Head of caudate nucleus (tissue), 42 donors: ENCODE data around the gene C17orf114.

Experiments
- DNase-seq, 42 donors: peaks; one replicate each; pipeline versions ENCODE4 v3.0.0 to v3.0.0-alpha.2; 2020 to 2021; ENCODE audit warnings: mixed read lengths in 7 of 42
- intact Hi-C: fragments of 100-400 bp; cut with DNase I; formaldehyde crosslinking; loops from one replicate; pipeline ENCODE4 v1.15.0; 2022

The C17orf114 gene

GRCh38 chr17:4795168-4795567, 7.0 kb downstream of the C17orf114 start:
- intact Hi-C loops: no loop called here

GRCh38 chr17:4790705-4791088, 11.4 kb downstream of the C17orf114 start:
- intact Hi-C loops: loop anchor here (2.0 kb wide), 3 partner anchors 42 to 98 kb away; partner anchors contain the start of genes ARRB2 and MINK1
- DNase-seq: no peak

More at GRCh38 chr17:4795168-4795567, 7.0 kb downstream of the C17orf114 start:
- no peak for DNase-seq

- peak; percentile 60 to 95 (median 88) for DNase-seq
Observed at GRCh38 chr17:4789951-4790704, 12.0 kb downstream of the C17orf114 start.

GRCh38 chr17:4789701-4789950, 12.5 kb downstream of the C17orf114 start:
- DNase-seq: no peak

More at GRCh38 chr17:4789951-4790704, 12.0 kb downstream of the C17orf114 start:
- intact Hi-C loops: loop anchor here (2.0 to 5.0 kb wide), 4 partner anchors 43 to 99 kb away; partner anchors contain the start of genes ARRB2, MED11 and MINK1

GRCh38 chr17:4788807-4789700, 13.1 kb downstream of the C17orf114 start, which contains the start of gene GLTPD2:
Gene GLTPD2, plus strand, starts transcription at chr17:4788964. Its CDS starts 48 bp downstream, at chr17:4789012.
- intact Hi-C loops: loop anchor here (5.0 kb wide), 1 partner anchor 57 kb away; the partner anchor contains the start of gene MED11
- DNase-seq: peak in 3 of 42 donors; percentile 5 to 15 (median 11)

More at GRCh38 chr17:4789701-4789950, 12.5 kb downstream of the C17orf114 start:
- intact Hi-C loops: loop anchor here (5.0 kb wide), 1 partner anchor 57 kb away; the partner anchor contains the start of gene MED11

- DNase-seq: no peak
- intact Hi-C loops: loop anchor here (5.0 kb wide), 1 partner anchor 56 kb away; the partner anchor contains the start of gene MED11
Observed at GRCh38 chr17:4788159-4788806, 13.8 kb downstream of the C17orf114 start.

GRCh38 chr17:4786516-4786915, 15.6 kb downstream of the C17orf114 start:
- intact Hi-C loops: loop anchor here (5.0 kb wide), 1 partner anchor 54 kb away; the partner anchor contains the start of gene MED11
- DNase-seq: peak in 4 of 42 donors; percentile 22 to 48 (median 24)

GRCh38 chr17:4786106-4786511, 16.0 kb downstream of the C17orf114 start, which contains the start of gene VMO1:
Gene VMO1, minus strand, starts transcription at chr17:4786364. Its CDS starts 12 bp downstream, at chr17:4786352.
- peak in 17 of 42 donors; percentile 15 to 56 (median 31) for DNase-seq
- intact Hi-C loops: loop anchor here (5.0 kb wide), 1 partner anchor 54 kb away; the partner anchor contains the start of gene MED11

GRCh38 chr17:4785311-4786105, 16.6 kb downstream of the C17orf114 start:
- intact Hi-C loops: loop anchor here (5.0 kb wide), 1 partner anchor 53 kb away; the partner anchor contains the start of gene MED11
- peak in 23 of 42 donors; percentile 12 to 63 (median 34) for DNase-seq

- DNase-seq: peak in 14 of 42 donors; percentile 11 to 46 (median 32)
- intact Hi-C loops: no loop called here
Observed at GRCh38 chr17:4782652-4783051, 19.5 kb downstream of the C17orf114 start.

- DNase-seq: no peak
- intact Hi-C loops: no loop called here
Observed at GRCh38 chr17:4780325-4780955, 21.7 kb downstream of the C17orf114 start.

GRCh38 chr17:4777969-4778760, 24.0 kb downstream of the C17orf114 start:
- DNase-seq: no peak
- intact Hi-C loops: no loop called here

- DNase-seq: no peak
- intact Hi-C loops: no loop called here
Observed at GRCh38 chr17:4772235-4772613, 29.9 kb downstream of the C17orf114 start.

- DNase-seq: no peak
- intact Hi-C loops: no loop called here
Observed at GRCh38 chr17:4771519-4772234, 30.5 kb downstream of the C17orf114 start, which contains the start of gene TM4SF5. Gene TM4SF5, plus strand, starts transcription at chr17:4771886. Its CDS starts 37 bp downstream, at chr17:4771923.

- DNase-seq: no peak
- intact Hi-C loops: no loop called here
Observed at GRCh38 chr17:4769628-4770027, 32.5 kb downstream of the C17orf114 start.

GRCh38 chr17:4768298-4768697, 33.8 kb downstream of the C17orf114 start:
- intact Hi-C loops: no loop called here
- no peak for DNase-seq
